Spinal cord (tissue), 10 donors: ENCODE results near the gene PRTFDC1. TPM values are rescaled to one million over a fixed set of nuclear protein-coding genes. Genes with fewer than 3 reads are reported as not detected.

ENCODE experiments used
- DNase-seq, 6 donors: peaks; one replicate each; pipeline versions ENCODE4 v3.0.0 to v3.0.0-alpha.2; 2013 to 2015; ENCODE audit warnings: low spot score in 6 of 6, low read depth in 4 of 6
- H3K27ac ChIP-seq: one replicate; pipeline ENCODE4 v1.5.1; 2013; ENCODE audit warnings: low read depth, low read length, control low read depth
- H3K27me3 ChIP-seq: one replicate; pipeline ENCODE4 v1.6.1; 2013; ENCODE audit warnings: low read length; ENCODE audit not compliant: control insufficient read depth, insufficient read depth
- H3K36me3 ChIP-seq: one replicate; pipeline ENCODE4 v1.6.1; 2013; ENCODE audit warnings: low read length; ENCODE audit not compliant: control insufficient read depth, insufficient read depth
- H3K4me1 ChIP-seq: one replicate; pipeline ENCODE4 v1.6.1; 2013; ENCODE audit warnings: low read length; ENCODE audit not compliant: control insufficient read depth, insufficient read depth
- H3K4me3 ChIP-seq: one replicate; pipeline ENCODE4 v1.5.1; 2013; ENCODE audit warnings: low read depth, low read length, control low read depth
- H3K9me3 ChIP-seq: one replicate; pipeline ENCODE4 v1.6.1; 2013; ENCODE audit warnings: low read length; ENCODE audit not compliant: control insufficient read depth, insufficient read depth
- WGBS: methylation state at CpG from one replicate; pipeline ENCODE4 v1.1.5; 2013; ENCODE audit warnings: missing lambda C conversion rate; ENCODE audit not compliant: insufficient coverage; 5-methylcytosine and 5-hydroxymethylcytosine counted together
- polyA plus RNA-seq, 2 donors: library from polyadenylated mRNA; unstranded; fragments of 120-200 nt; gene quantifications; one replicate each; pipeline ENCODE4 v1.2.1, GENCODE V29; 2013; ENCODE audit not compliant: insufficient read length in 2 of 2
- total RNA-seq, 2 donors: library from RNA; depleted of rRNA in 1 of 2; stranded (reverse); fragments of 120-200 nt in 1 of 2; fragments of >200 nt in 1 of 2; gene quantifications; one replicate each; pipeline versions ENCODE4 v1.2.3 to v1.2.4, GENCODE V29; 2013 to 2014
- donor health status: healthy.

Gene PRTFDC1
- total and polyA plus RNA-seq, 4 donors = 28.7 to 45.4 (median 36.5) TPM

GRCh38 chr10:24871011-24871935, 81.1 kb downstream of the PRTFDC1 start:
- H3K9me3 ChIP-seq = peaks cover 2% of the 10 kb centered on the region
- H3K4me1 ChIP-seq = peaks cover 10% of the 10 kb centered on the region
- peak in 1 of 6 donors; percentile 79 for DNase-seq
- no peaks in the 10 kb centered on the region for H3K36me3 ChIP-seq
- H3K4me3 ChIP-seq = peak overlapping the region; percentile 13
- H3K27me3 ChIP-seq = no peaks in the 10 kb centered on the region
- peak overlapping the region; percentile 78 for H3K27ac ChIP-seq
- WGBS = 14% methylated on average over 5 of the region's 13 CpGs

- Histone ChIP-seq H3K4me3 (no peak overlapping the region), H3K9me3 (no peaks in the 10 kb centered on the region), H3K36me3 (no peaks in the 10 kb centered on the region), H3K27me3 (no peaks in the 10 kb centered on the region), H3K27ac (no peak overlapping the region), H3K4me1 (peaks cover 16% of the 10 kb centered on the region)
- no peak for DNase-seq
- WGBS = no CpG with 5 or more reads among the region's 2 CpGs
Measured at GRCh38 chr10:24869354-24870015, 82.9 kb downstream of the PRTFDC1 start.

GRCh38 chr10:24866604-24867583, 85.5 kb downstream of the PRTFDC1 start:
- peak overlapping the region; percentile 18 for H3K4me3 ChIP-seq
- H3K27ac ChIP-seq = no peak overlapping the region
- peaks cover 4% of the 10 kb centered on the region for H3K36me3 ChIP-seq
- DNase-seq = peak in 2 of 6 donors; percentile 46 to 79
- 49% methylated on average over 6 of the region's 7 CpGs for WGBS
- peaks cover 6% of the 10 kb centered on the region for H3K4me1 ChIP-seq
- no peaks in the 10 kb centered on the region for H3K9me3 ChIP-seq
- H3K27me3 ChIP-seq = no peaks in the 10 kb centered on the region

- H3K27ac ChIP-seq = no peak overlapping the region
- H3K4me3 ChIP-seq = no peak overlapping the region
- H3K4me1 ChIP-seq = peaks cover 6% of the 10 kb centered on the region
- peaks cover 4% of the 10 kb centered on the region for H3K36me3 ChIP-seq
- DNase-seq = peak in 1 of 6 donors; percentile 38
- no peaks in the 10 kb centered on the region for H3K9me3 ChIP-seq
- no peaks in the 10 kb centered on the region for H3K27me3 ChIP-seq
- WGBS = 100% methylated on average over 1 of the region's 3 CpGs
Measured at GRCh38 chr10:24865783-24866182, 86.6 kb downstream of the PRTFDC1 start.

GRCh38 chr10:24862589-24862988, 89.8 kb downstream of the PRTFDC1 start:
- Histone ChIP-seq H3K9me3 (no peaks in the 10 kb centered on the region), H3K4me3 (no peak overlapping the region), H3K36me3 (peaks cover 4% of the 10 kb centered on the region), H3K27me3 (no peaks in the 10 kb centered on the region), H3K4me1 (peaks cover 6% of the 10 kb centered on the region), H3K27ac (no peak overlapping the region)
- no peak for DNase-seq
- WGBS = no CpG with 5 or more reads among the region's 3 CpGs

- DNase-seq = peak in 1 of 6 donors; percentile 55
- Histone ChIP-seq H3K36me3 (peaks cover 2% of the 10 kb centered on the region), H3K27ac (no peak overlapping the region), H3K4me3 (no peak overlapping the region), H3K9me3 (no peaks in the 10 kb centered on the region), H3K27me3 (no peaks in the 10 kb centered on the region), H3K4me1 (no peaks in the 10 kb centered on the region)
- 41% methylated on average over 4 of the region's 10 CpGs for WGBS
Measured at GRCh38 chr10:24858288-24859270, 93.8 kb downstream of the PRTFDC1 start.

- Histone ChIP-seq H3K9me3 (no peaks in the 10 kb centered on the region), H3K4me3 (no peak overlapping the region), H3K36me3 (peaks cover 2% of the 10 kb centered on the region), H3K27ac (no peak overlapping the region), H3K27me3 (no peaks in the 10 kb centered on the region), H3K4me1 (no peaks in the 10 kb centered on the region)
- peak in 2 of 6 donors; percentile 44 to 77 for DNase-seq
- WGBS = 41% methylated on average over 5 of the region's 8 CpGs
Measured at GRCh38 chr10:24857031-24857725, 95.2 kb downstream of the PRTFDC1 start.

- H3K27me3 ChIP-seq = no peaks in the 10 kb centered on the region
- H3K9me3 ChIP-seq = no peaks in the 10 kb centered on the region
- no peak for DNase-seq
- 83% methylated on average over 2 of the region's 6 CpGs for WGBS
- H3K4me1 ChIP-seq = peaks cover 4% of the 10 kb centered on the region
- no peak overlapping the region for H3K4me3 ChIP-seq
- peaks cover 2% of the 10 kb centered on the region for H3K36me3 ChIP-seq
- H3K27ac ChIP-seq = no peak overlapping the region
Measured at GRCh38 chr10:24854256-24854655, 98.2 kb downstream of the PRTFDC1 start.
